GM21723 (cell line): Measurements from ENCODE around the gene TRABD2B.

Source experiments
- ATAC-seq: cut with Tn5 transposase; IDR thresholded peaks from one replicate; pipeline ENCODE4 v1.9.1; 2021; ENCODE audit warnings: mild to moderate bottlenecking, moderate library complexity; ENCODE audit not compliant: unreplicated experiment

The TRABD2B gene

GRCh38 chr1:47914218-47914938 is 82.8 kb downstream of the TRABD2B start:
- ATAC-seq: no peak

GRCh38 chr1:47913225-47913823 is 83.9 kb downstream of the TRABD2B start:
- no peak for ATAC-seq

GRCh38 chr1:47912756-47913155 is 84.4 kb downstream of the TRABD2B start:
- ATAC-seq: no peak

GRCh38 chr1:47911892-47912291 is 85.3 kb downstream of the TRABD2B start:
- no peak for ATAC-seq

GRCh38 chr1:47911424-47911823 is 85.8 kb downstream of the TRABD2B start:
- no peak for ATAC-seq

- ATAC-seq: no peak
Observed at GRCh38 chr1:47908258-47908657, 88.9 kb downstream of the TRABD2B start.

- no peak for ATAC-seq
Observed at GRCh38 chr1:47907177-47907528, 90.0 kb downstream of the TRABD2B start.

- no peak for ATAC-seq
Observed at GRCh38 chr1:47906527-47907176, 90.5 kb downstream of the TRABD2B start.

GRCh38 chr1:47906009-47906432 is 91.2 kb downstream of the TRABD2B start:
- no peak for ATAC-seq

- no peak for ATAC-seq
Observed at GRCh38 chr1:47903723-47904122, 93.5 kb downstream of the TRABD2B start.

GRCh38 chr1:47901001-47901575 is 96.1 kb downstream of the TRABD2B start:
- no peak for ATAC-seq

GRCh38 chr1:47898133-47898845 is 98.9 kb downstream of the TRABD2B start:
- no peak for ATAC-seq

- no peak for ATAC-seq
Observed at GRCh38 chr1:47895279-47896125, 101.7 kb downstream of the TRABD2B start.

- ATAC-seq: no peak
Observed at GRCh38 chr1:47894410-47895278, 102.5 kb downstream of the TRABD2B start.

GRCh38 chr1:47893412-47893811 is 103.8 kb downstream of the TRABD2B start:
- ATAC-seq: no peak

GRCh38 chr1:47890779-47891178 is 106.4 kb downstream of the TRABD2B start:
- ATAC-seq: no peak

GRCh38 chr1:47888294-47888629 is 108.9 kb downstream of the TRABD2B start:
- no peak for ATAC-seq

- ATAC-seq: no peak
Observed at GRCh38 chr1:47887475-47888293, 109.5 kb downstream of the TRABD2B start.

GRCh38 chr1:47887060-47887459 is 110.1 kb downstream of the TRABD2B start:
- no peak for ATAC-seq
